ENCODE data around the gene NRXN2.

Gene NRXN2

GRCh38 chr11:64759131-64759721 lies 36.2 kb upstream of the NRXN2 start:
- no peak for DNase-seq (ENCODE audit: low read depth)

GRCh38 chr11:64758330-64759079 lies 35.5 kb upstream of the NRXN2 start:
- no peak for DNase-seq (ENCODE audit: low read depth)

GRCh38 chr11:64757549-64758329 lies 34.7 kb upstream of the NRXN2 start:
- DNase-seq (ENCODE audit: low read depth): no peak

GRCh38 chr11:64755681-64756361 lies 32.8 kb upstream of the NRXN2 start:
- DNase-seq (ENCODE audit: low read depth): no peak

GRCh38 chr11:64754919-64755662 lies 32.1 kb upstream of the NRXN2 start:
- no peak for DNase-seq (ENCODE audit: low read depth)

GRCh38 chr11:64754124-64754918 lies 31.3 kb upstream of the NRXN2 start:
- DNase-seq (ENCODE audit: low read depth): no peak

- DNase-seq (ENCODE audit: low read depth): no peak
Observed at GRCh38 chr11:64753380-64754123, 30.6 kb upstream of the NRXN2 start.

GRCh38 chr11:64753019-64753379 lies 30.0 kb upstream of the NRXN2 start:
- no peak for DNase-seq (ENCODE audit: low read depth)

GRCh38 chr11:64752175-64752970 lies 29.4 kb upstream of the NRXN2 start:
- no peak for DNase-seq (ENCODE audit: low read depth)

- DNase-seq (ENCODE audit: low read depth): no peak
Observed at GRCh38 chr11:64751580-64751979, 28.6 kb upstream of the NRXN2 start.

- DNase-seq (ENCODE audit: low read depth): no peak
Observed at GRCh38 chr11:64751136-64751535, 28.1 kb upstream of the NRXN2 start.

- DNase-seq (ENCODE audit: low read depth): no peak
Observed at GRCh38 chr11:64750361-64751054, 27.5 kb upstream of the NRXN2 start.

GRCh38 chr11:64747961-64748665 lies 25.1 kb upstream of the NRXN2 start:
- DNase-seq (ENCODE audit: low read depth): peak; percentile 84

GRCh38 chr11:64746486-64746885 lies 23.5 kb upstream of the NRXN2 start:
- no peak for DNase-seq (ENCODE audit: low read depth)

GRCh38 chr11:64745521-64746328 lies 22.7 kb upstream of the NRXN2 start:
- peak; percentile 34 for DNase-seq (ENCODE audit: low read depth)

GRCh38 chr11:64745189-64745520 lies 22.2 kb upstream of the NRXN2 start:
- no peak for DNase-seq (ENCODE audit: low read depth)

- DNase-seq (ENCODE audit: low read depth): no peak
Observed at GRCh38 chr11:64744544-64745188, 21.7 kb upstream of the NRXN2 start.
